K562 (cell line): ENCODE data around the gene GNG7. TPM values are rescaled to one million over a fixed set of nuclear protein-coding genes. Genes with fewer than 3 reads are reported as not detected.
A peak's percentile ranks its signal among the peaks of the same experiment; 100 is the strongest.

ENCODE experiments used
- ATAC-seq: fragments of 200-7000 bp; cut with Tn5 transposase; 3 replicates; pipeline ENCODE4 v1.9.1; 2020; ENCODE audit warnings: moderate library complexity
- BruUV-seq: library from RNA; stranded (reverse); fragments of 400-500 nt; replicated peaks from 2 replicates; lab custom pipeline; 2021; lab: Mats Ljungman, UMichigan
- CTCF ChIA-PET: fragments of 300-600 bp; formaldehyde crosslinking; extraction: SDS; loops from one replicate; lab custom pipeline; 2021; ENCODE audit warnings: low intra/inter-chr PET ratio; lab: Yijun Ruan, JAX
- POLR2A ChIA-PET: fragments of 300-600, 350-650 bp; sonication (Branson Sonifier 250); formaldehyde crosslinking; extraction: SDS; loops from one replicate; lab custom pipeline; 2021; ENCODE audit warnings: antibody characterized with exemption, inconsistent platforms; lab: Yijun Ruan, JAX
- DNase-seq, 4 experiments: peaks; one replicate each; pipeline versions ENCODE4 v3.0.0 to v3.0.0-alpha.2; 2011 to 2018; ENCODE audit warnings: low spot score in 3 of 4, mixed read lengths in 3 of 4; ENCODE audit errors: extremely low read depth in 1 of 4
- FAIRE-seq: peaks from 2 replicates; lab custom pipeline; 2011; peaks lifted over from hg19 to GRCh38; lab: Jason Lieb, UNC
- H2AFZ ChIP-seq: 2 replicates; pipeline ENCODE4 v1.6.0; 2011; ENCODE audit warnings: low read depth, low read length, control low read depth, inconsistent platforms
- H3K27ac ChIP-seq: fragments of 200-600 bp; 3 replicates; pipeline ENCODE4 v1.8.0; 2011; ENCODE audit warnings: low read depth, mild to moderate bottlenecking, control low read depth, inconsistent platforms, low read length, moderate library complexity, mixed read lengths; ENCODE audit errors: extremely low read depth
- H3K27me3 ChIP-seq, 2 experiments: fragments of 300-600 bp in 1 of 2; 2 replicates in 1 of 2; 3 replicates in 1 of 2; pipeline versions ENCODE4 v1.6.0 to v1.8.0; 2011; ENCODE audit warnings: inconsistent platforms in 2 of 2, low read length in 2 of 2, mild to moderate bottlenecking in 1 of 2, mixed read lengths in 1 of 2, moderate library complexity in 1 of 2; ENCODE audit not compliant: control insufficient read depth in 2 of 2, insufficient read depth in 2 of 2
- H3K36me3 ChIP-seq: fragments of 300-600 bp; 3 replicates; pipeline ENCODE4 v1.8.0; 2011; ENCODE audit warnings: mild to moderate bottlenecking, low read length, inconsistent platforms; ENCODE audit not compliant: control insufficient read depth, insufficient read depth
- H3K4me1 ChIP-seq, 2 experiments: fragments of 200-600 bp in 1 of 2; replicated peaks in 1 of 2; 2 replicates in 1 of 2; 3 replicates in 1 of 2; pipeline versions ENCODE4 v1.5.1 to v1.8.0; 2011; ENCODE audit warnings: inconsistent platforms in 2 of 2, low read length in 2 of 2, mild to moderate bottlenecking in 1 of 2, mixed read lengths in 1 of 2, moderate library complexity in 1 of 2; ENCODE audit not compliant: control insufficient read depth in 2 of 2, insufficient read depth in 2 of 2
- H3K4me2 ChIP-seq: 2 replicates; pipeline ENCODE4 v1.6.1; 2011; ENCODE audit warnings: low read length, control low read depth, inconsistent platforms, mixed read lengths; ENCODE audit not compliant: insufficient read depth
- H3K4me3 ChIP-seq: fragments of 200-600 bp; sonication (generic), shearing (Covaris generic); 2 replicates; pipeline ENCODE4 v1.5.1; 2016; ENCODE audit warnings: control low read depth, inconsistent platforms
- H3K79me2 ChIP-seq: fragments of 200-600 bp; 3 replicates; pipeline ENCODE4 v1.8.0; 2011; ENCODE audit warnings: low read length, inconsistent platforms; ENCODE audit not compliant: control insufficient read depth, insufficient read depth
- H3K9ac ChIP-seq, 2 experiments: 2 replicates each; pipeline versions ENCODE4 v1.6.0 to v1.6.1; 2011; ENCODE audit warnings: low read depth in 2 of 2, low read length in 2 of 2, control low read depth in 1 of 2, inconsistent platforms in 1 of 2, mild to moderate bottlenecking in 1 of 2, mixed read lengths in 1 of 2; ENCODE audit not compliant: insufficient read depth in 1 of 2
- H3K9me1 ChIP-seq: one replicate; pipeline ENCODE4 v1.6.0; 2011; ENCODE audit warnings: inconsistent platforms, mild to moderate bottlenecking, low read length, moderate library complexity; ENCODE audit not compliant: control insufficient read depth, insufficient read depth
- H3K9me3 ChIP-seq: replicated peaks from 2 replicates; pipeline ENCODE4 v1.5.1; 2011; ENCODE audit warnings: low read depth, low read length, inconsistent platforms; ENCODE audit not compliant: control insufficient read depth, insufficient read depth
- H4K20me1 ChIP-seq: replicated peaks from 2 replicates; pipeline ENCODE4 v1.6.1; 2011; ENCODE audit warnings: low read length, inconsistent platforms, mixed read lengths; ENCODE audit not compliant: control insufficient read depth, insufficient read depth
- GABPA ChIP-seq: fragments of 200-800 bp; sonication (Bioruptor generic); conservative IDR thresholded peaks from 2 replicates; pipeline ENCODE4 v1.6.1; 2016; ENCODE audit warnings: low read depth, missing genetic modification characterization, missing compliant biosample characterization
- HBP1 ChIP-seq: fragments of 450-650 bp; formaldehyde crosslinking; IDR thresholded peaks from 2 replicates; pipeline ENCODE4 v1.4.0; 2022; ENCODE audit warnings: missing genetic modification characterization
- HCFC1 ChIP-seq: IDR thresholded peaks from 2 replicates; pipeline ENCODE4 v1.6.1; 2012; ENCODE audit warnings: low read depth, low read length, improper control_type of control experiment
- MCM7 ChIP-seq, 2 experiments: fragments of 450-650 bp; IDR thresholded peaks; 2 replicates each; pipeline ENCODE4 v1.6.1; 2016 to 2018
- MEF2D ChIP-seq: conservative IDR thresholded peaks from 2 replicates; pipeline ENCODE4 v1.6.1; 2016; ENCODE audit warnings: low read depth, missing genetic modification characterization, missing compliant biosample characterization
- NCOA4 ChIP-seq: fragments of 450-650 bp; IDR thresholded peaks from 2 replicates; pipeline ENCODE4 v1.6.1; 2018; ENCODE audit warnings: mild to moderate bottlenecking; ENCODE audit not compliant: partially characterized antibody
- NCOR1 ChIP-seq: fragments of 450-650 bp; IDR thresholded peaks from 2 replicates; pipeline ENCODE4 v1.6.1; 2016; ENCODE audit warnings: mild to moderate bottlenecking, moderate library complexity
- PCBP1 ChIP-seq: fragments of 200-400 bp; formaldehyde crosslinking; IDR thresholded peaks from 2 replicates; pipeline ENCODE4 v1.6.1; 2018; ENCODE audit warnings: mild to moderate bottlenecking, low read depth, low read length; ENCODE audit not compliant: poor library complexity, severe bottlenecking
- PHF20 ChIP-seq: fragments of 450-650 bp; IDR thresholded peaks from 2 replicates; pipeline ENCODE4 v1.6.1; 2018; ENCODE audit not compliant: partially characterized antibody
- SRSF9 ChIP-seq: fragments of 200-400 bp; formaldehyde crosslinking; IDR thresholded peaks from 2 replicates; pipeline ENCODE4 v1.6.1; 2017; ENCODE audit warnings: low read depth, low read length, borderline replicate concordance
- TSC22D4 ChIP-seq: fragments of 450-650 bp; IDR thresholded peaks from 2 replicates; pipeline ENCODE4 v1.6.1; 2016; ENCODE audit warnings: missing genetic modification characterization, missing biosample characterization, control low read depth
- ZBTB5 ChIP-seq: fragments of 450-650 bp; IDR thresholded peaks from 2 replicates; pipeline ENCODE4 v1.6.1; 2017; ENCODE audit warnings: antibody characterized with exemption
- ZNF239 ChIP-seq: fragments of 250-450 bp; sonication (Bioruptor Pico); IDR thresholded peaks from 2 replicates; pipeline ENCODE4 v1.4.0; 2020; ENCODE audit warnings: mild to moderate bottlenecking
- ZNF3 ChIP-seq: fragments of 250-450 bp; sonication (Bioruptor Pico); IDR thresholded peaks from 2 replicates; pipeline ENCODE4 v1.5.0; 2021; ENCODE audit warnings: mild to moderate bottlenecking, moderate library complexity
- ZNF384 ChIP-seq: IDR thresholded peaks from 2 replicates; pipeline ENCODE4 v1.6.1; 2012; ENCODE audit warnings: low read depth, low read length, improper control_type of control experiment
- WGBS: fragments of 100-300 bp; shearing (Covaris generic); methylation state at CpG from one replicate; pipeline ENCODE4 v1.1.6; 2016; ENCODE audit warnings: low coverage, mixed read lengths; ENCODE audit not compliant: insufficient coverage; ENCODE audit errors: missing lambda C conversion rate; 5-methylcytosine and 5-hydroxymethylcytosine counted together
- in situ Hi-C: fragments of 300-500 bp; cut with MboI; formaldehyde crosslinking; loops from 4 replicates; pipeline ENCODE4 v1.15.0; 2018; ENCODE audit warnings: inconsistent platforms, mixed read lengths
- intact Hi-C: fragments of 100-400 bp; cut with micrococcal nuclease; formaldehyde crosslinking; loops from 2 replicates; pipeline ENCODE4 v1.14.2; 2022
- polyA plus RNA-seq, 8 experiments: library from polyadenylated mRNA; depleted of rRNA in 4 of 8; stranded (reverse) in 5 of 8; unstranded in 3 of 8; fragments of >200 nt; fragmentation: Nextera tagmentation in 2 of 8; fragmentation: Illumina TruSeq in 1 of 8; extraction: Ambion mirVana in 2 of 8; extraction: Trizol in 1 of 8; gene quantifications; 2 replicates each; pipeline versions ENCODE4 v1.2.1 to v1.2.3, GENCODE V29; 2011 to 2014; ENCODE audit warnings: inconsistent platforms in 1 of 8, missing spikeins in 1 of 8
- total RNA-seq, 7 experiments: library from RNA; depleted of rRNA in 6 of 7; stranded (reverse); fragments of >200 nt in 6 of 7; fragmentation: Illumina TruSeq in 2 of 7; extraction: Trizol in 2 of 7; gene quantifications; 2 replicates each; pipeline versions ENCODE4 v1.2.1 to v1.2.3, GENCODE V29; 2011 to 2021; ENCODE audit warnings: low replicate concordance in 1 of 7
- TF ChIP-seq, protein P1 (sequence below): IDR thresholded peaks from 2 replicates; pipeline ENCODE4 v1.6.1; 2014; ENCODE audit warnings: antibody characterized with exemption

Gene GNG7
- total and polyA plus RNA-seq, 9 of the 15 experiments (the other 6 are each of a cell fraction or from before 2014, with no cell fraction given): 0.01 to 0.20 (median 0.06) TPM; not detected in 1

DNA sequence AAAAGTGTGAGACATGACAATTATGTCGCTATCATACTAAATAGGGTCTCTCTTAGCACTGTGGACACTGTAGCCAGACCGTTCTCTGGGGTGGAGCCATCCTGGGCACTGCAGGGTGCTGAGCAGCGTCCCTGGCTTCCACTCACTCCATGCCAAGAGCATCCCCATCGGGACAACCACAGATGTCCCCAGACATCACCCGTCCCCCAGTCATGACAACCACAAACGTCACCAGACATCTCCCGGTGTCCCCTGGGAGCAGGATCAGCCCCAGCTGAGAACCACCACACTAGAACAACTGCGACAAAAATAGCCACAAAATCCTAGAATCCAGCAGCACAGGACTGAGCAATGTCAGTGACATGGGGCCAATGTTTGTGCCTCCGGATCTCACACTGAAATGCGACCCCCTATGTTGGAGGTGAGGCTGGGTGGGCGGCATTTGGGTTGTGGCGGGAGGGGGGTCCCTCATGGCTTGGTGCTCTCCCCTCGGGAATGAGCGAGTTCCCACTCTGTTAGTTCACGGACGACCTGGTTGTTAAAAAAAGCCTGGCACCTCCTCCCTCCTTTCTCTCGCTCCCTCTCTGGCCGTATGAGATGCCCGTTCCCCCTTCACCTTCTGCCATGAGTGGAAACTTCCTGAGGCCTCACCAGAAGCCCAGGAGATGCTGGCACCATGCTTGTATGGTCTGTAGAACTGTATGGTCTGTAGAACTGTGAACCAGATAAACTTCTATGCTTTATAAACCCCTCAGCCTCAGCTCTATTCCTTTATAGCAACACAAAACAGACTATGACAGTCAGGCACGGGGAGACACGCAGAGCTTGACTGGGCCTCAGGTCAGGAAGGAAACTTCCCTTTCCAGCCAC is 132.7 kb downstream of the GNG7 start (continued):
- TF ChIP-seq GABPA (tag) (no peak), NCOR1 (no peak), PCBP1 (no peak)
- TF ChIP-seq, protein P1, sequence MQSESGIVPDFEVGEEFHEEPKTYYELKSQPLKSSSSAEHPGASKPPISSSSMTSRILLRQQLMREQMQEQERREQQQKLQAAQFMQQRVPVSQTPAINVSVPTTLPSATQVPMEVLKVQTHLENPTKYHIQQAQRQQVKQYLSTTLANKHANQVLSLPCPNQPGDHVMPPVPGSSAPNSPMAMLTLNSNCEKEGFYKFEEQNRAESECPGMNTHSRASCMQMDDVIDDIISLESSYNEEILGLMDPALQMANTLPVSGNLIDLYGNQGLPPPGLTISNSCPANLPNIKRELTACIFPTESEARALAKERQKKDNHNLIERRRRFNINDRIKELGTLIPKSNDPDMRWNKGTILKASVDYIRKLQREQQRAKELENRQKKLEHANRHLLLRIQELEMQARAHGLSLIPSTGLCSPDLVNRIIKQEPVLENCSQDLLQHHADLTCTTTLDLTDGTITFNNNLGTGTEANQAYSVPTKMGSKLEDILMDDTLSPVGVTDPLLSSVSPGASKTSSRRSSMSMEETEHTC: no peak

DNA sequence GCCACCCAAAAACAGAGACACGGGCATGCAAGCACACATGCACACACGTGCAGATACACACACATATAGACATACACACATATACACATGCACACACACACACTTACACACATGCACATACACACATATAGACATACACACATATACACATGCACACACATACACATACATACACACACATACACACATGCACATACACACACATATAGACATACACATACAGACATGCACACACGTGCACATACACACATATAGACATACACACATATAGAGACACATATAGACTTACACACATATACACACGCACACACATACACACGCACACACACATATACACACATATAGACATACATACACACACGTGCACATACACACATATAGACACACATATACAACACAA is 134.5 kb downstream of the GNG7 start:
- Histone ChIP-seq H2AFZ (no peak overlapping the region), H3K4me1 (no peaks in the 10 kb centered on the region), H3K9me3 (peaks cover 5% of the 10 kb centered on the region), H3K9me1 (no peaks in the 10 kb centered on the region), H3K4me2 (no peak overlapping the region), H3K27me3 (peaks cover 27 to 57% of the 10 kb centered on the region in 2 experiments; a peak in 4 of 5 replicates), H4K20me1 (no peaks in the 10 kb centered on the region), H3K4me3 (no peak overlapping the region), H3K36me3 (no peaks in the 10 kb centered on the region), H3K27ac (no peak overlapping the region), H3K79me2 (no peaks in the 10 kb centered on the region), H3K9ac (no peak overlapping the region)
- no TSS peak for BruUV-seq
- intact Hi-C loops: no loop called here
- in situ Hi-C loops: no loop called here
- TF ChIP-seq HBP1 (CRISPR knock-in tag) (peak; percentile 48; the same call in 1 of the 2 replicates), MEF2D (tag) (no peak), ZBTB5 (peak; percentile 37; the same call in 1 of the 2 replicates), TSC22D4 (tag) (0 out of 2 replicates have a peak, but pooled peaks have one; percentile 7), ZNF239 (CRISPR knock-in tag) (no peak), MCM7 (IDR thresholded peaks at IDR 0.05) (no peak), ZNF3 (CRISPR knock-in tag) (no peak), HCFC1 (no peak), SRSF9 (no peak), PHF20 (peak; percentile 51), ZNF384 (no peak), NCOA4 (peak; percentile 62)
- WGBS: 34% methylated on average over 5 of the region's 6 CpGs
- no peak for FAIRE-seq
- CTCF ChIA-PET: no interaction called here
- POLR2A ChIA-PET: interaction anchor here (1.0 kb wide), 1 partner anchor 91 kb away, joined by 4 read pairs; no protein-coding TSS in a partner anchor
- no peak for DNase-seq
- no peak for ATAC-seq
